GM18526 (cell line): ENCODE measurements around the gene HNRNPA0.

Source experiments
- POLR2A ChIP-seq: IDR thresholded peaks from 3 replicates; pipeline ENCODE4 v1.6.1; 2011; ENCODE audit not compliant: insufficient read length; ENCODE audit errors: extremely low read depth

Gene HNRNPA0

GRCh38 chr5:137737349-137738131 lies 16.6 kb downstream of the HNRNPA0 start:
- no peak for TF ChIP-seq POLR2A

GRCh38 chr5:137736496-137736895 lies 17.7 kb downstream of the HNRNPA0 start:
- TF ChIP-seq POLR2A = no peak

DNA sequence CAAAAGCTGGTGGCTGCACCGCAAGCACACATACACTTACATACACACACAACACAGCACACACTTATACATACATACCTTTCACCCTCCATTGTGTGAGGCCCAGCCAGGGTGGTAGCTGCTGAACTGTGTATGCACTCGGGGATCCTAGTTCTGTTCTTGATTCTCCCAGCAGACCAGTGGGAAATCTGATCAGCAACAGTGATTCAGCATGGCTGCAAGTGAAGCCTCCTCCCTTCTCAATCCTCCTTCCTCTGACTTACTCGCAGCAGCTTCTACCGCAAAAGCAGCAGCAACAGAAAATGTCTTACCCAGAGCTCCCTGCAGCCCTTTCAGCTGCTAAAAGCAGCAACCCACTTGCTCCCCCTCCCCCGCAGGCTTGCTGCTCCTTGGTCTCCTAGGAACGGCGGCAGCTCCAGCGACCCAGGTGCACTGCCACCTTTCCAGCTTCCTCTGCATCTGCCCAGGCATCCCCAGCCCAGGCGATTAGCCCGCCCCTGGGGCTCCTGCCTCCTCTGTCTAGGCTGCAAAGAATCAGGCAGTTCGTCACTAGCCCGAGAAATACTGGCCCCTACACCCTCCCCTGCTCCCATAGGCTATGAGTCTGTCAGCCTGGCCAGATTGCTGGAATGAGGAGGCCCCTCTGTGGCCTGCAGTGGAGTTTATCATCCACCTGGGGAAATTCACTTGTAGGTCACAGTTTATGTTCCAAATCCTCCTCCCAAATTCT lies 18.4 kb downstream of the HNRNPA0 start, which contains the start of gene KLHL3:
Gene KLHL3 (minus strand): TSS at position 535 of the 730 bp plus-strand sequence. CDS start 443 bp downstream, at position 92.
- TF ChIP-seq POLR2A = no peak

GRCh38 chr5:137734962-137735554 lies 19.1 kb downstream of the HNRNPA0 start:
- TF ChIP-seq POLR2A = no peak

DNA sequence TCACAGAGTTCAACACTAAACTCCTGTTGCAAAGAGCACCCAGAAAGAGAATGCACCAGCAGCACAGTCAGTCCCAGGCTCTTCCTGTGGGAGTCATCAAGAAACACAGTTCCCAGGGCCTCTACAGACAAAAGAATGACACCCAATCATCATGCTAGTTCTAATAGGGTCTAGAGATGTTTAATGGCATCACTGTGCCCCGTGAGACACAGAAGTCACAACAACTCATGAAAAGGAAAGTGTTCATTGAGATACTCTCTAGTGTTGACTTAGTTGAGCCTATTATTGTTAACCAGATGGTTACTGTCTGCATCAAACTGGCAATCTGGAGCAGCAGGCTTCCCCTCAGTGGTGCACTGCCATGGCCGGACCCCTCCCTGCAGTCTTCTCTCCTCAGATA lies 19.8 kb downstream of the HNRNPA0 start:
- no peak for TF ChIP-seq POLR2A

- TF ChIP-seq POLR2A = no peak
Observed at GRCh38 chr5:137733922-137734321, 20.2 kb downstream of the HNRNPA0 start.

DNA sequence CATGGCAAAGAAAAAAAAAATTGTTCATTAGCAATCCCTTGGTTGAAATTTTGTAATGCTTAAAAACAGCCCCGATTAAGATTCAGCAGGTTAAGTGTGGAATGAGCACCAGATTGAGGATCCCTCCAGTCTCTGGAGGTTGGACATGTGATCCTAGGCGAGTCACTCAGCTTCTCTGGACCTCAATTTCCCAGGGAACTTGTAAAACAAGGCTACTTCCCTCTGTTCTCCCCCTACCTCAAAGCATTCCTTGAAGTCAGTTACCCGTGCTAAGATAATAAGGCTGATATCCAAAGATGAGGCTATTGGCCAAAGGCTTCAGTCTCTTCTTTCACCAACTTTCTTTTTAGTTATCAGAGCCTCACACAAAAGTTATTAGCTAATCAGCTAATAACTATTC lies 21.2 kb downstream of the HNRNPA0 start:
- TF ChIP-seq POLR2A = no peak

- TF ChIP-seq POLR2A = no peak
Observed at GRCh38 chr5:137731176-137731575, 23.0 kb downstream of the HNRNPA0 start.

DNA sequence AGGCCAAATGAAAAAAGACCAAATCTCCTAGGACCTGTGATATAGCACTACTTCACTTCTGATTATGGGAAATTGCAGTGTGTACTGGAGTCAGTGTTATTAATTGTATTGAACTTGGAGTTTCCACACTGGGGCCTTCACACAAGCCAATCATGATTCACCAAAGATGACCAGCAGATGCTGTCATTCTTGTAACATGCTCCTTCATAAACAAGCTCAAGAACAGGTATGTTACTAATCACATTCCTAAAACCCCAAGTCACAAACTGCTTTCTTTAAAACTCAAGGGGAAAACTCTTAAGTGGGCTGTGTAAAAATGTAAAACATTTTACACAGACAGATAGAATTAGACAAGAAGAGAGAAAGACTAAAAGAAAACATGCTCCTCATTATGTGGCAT lies 23.8 kb downstream of the HNRNPA0 start:
- no peak for TF ChIP-seq POLR2A

- TF ChIP-seq POLR2A = no peak
Observed at GRCh38 chr5:137728048-137728447, 26.1 kb downstream of the HNRNPA0 start.

DNA sequence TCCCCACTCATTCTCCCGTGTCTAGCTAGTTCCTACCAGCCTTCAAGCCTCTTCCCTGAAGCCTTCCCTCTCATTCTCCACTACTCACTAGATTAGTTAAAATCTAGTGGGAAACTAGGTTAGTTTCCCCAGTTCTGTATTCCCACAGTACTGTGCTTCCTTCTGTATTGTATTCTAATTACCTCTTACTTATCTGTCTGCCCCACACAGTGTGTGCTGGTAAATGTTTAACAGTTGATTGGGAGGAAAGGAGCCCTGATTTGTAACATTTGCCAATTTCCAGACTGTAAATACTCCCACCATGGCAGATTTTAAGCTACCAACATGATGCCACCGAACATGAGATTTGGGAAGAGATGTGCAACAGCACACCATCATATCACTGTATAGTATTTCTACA lies 26.5 kb downstream of the HNRNPA0 start:
- no peak for TF ChIP-seq POLR2A

DNA sequence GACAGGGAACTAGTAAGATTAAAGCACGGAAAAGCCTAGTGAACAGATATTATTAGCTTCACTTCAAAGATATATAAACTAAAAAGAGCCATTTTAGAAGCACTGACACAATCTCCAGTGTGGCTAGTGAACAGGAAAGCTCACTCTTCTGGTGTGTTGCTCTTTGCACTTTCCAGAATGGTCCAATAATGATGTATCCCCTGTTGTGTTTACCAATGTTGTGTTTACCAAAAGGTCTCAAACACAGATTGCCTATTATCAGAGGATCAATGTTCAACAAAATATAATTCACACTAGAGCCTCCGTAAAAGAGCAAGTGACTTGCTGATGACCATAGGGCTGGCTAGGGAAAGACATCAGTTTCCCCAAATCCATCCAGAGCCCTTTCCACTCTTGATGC lies 29.9 kb downstream of the HNRNPA0 start:
- no peak for TF ChIP-seq POLR2A

GRCh38 chr5:137718611-137719010 lies 35.6 kb downstream of the HNRNPA0 start:
- no peak for TF ChIP-seq POLR2A

DNA sequence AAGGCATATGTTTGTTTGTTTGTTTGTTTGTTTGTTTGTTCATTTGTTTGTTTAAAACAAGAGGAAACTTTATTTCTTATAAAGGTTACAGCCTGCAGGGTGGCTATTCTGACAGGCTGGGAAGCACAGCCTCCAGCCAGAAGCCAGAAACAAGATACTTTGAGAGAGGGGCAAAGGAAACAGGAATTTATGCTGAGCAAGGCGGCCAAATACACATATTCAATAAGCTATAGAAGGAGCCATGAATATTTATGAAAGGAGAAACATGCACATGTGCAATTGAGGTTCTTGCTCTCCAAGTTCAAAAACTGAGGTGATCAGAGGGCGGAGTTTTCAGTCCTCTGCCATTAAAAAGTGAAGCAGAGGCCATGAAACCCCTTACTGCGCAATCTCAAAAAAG lies 37.8 kb downstream of the HNRNPA0 start:
- no peak for TF ChIP-seq POLR2A

- TF ChIP-seq POLR2A = no peak
Observed at GRCh38 chr5:137715456-137715855, 38.7 kb downstream of the HNRNPA0 start.

- TF ChIP-seq POLR2A = no peak
Observed at GRCh38 chr5:137714946-137715345, 39.2 kb downstream of the HNRNPA0 start.
